Activated effector memory CD4-positive, alpha-beta T cell treated with Interleukin-2 at 50 U/mL for 16 hours (primary cell): ENCODE data around the gene FAM200B.

Experiments
- DNase-seq: peaks from one replicate; pipeline ENCODE4 v3.0.0-alpha.2; 2020

FAM200B gene

DNA sequence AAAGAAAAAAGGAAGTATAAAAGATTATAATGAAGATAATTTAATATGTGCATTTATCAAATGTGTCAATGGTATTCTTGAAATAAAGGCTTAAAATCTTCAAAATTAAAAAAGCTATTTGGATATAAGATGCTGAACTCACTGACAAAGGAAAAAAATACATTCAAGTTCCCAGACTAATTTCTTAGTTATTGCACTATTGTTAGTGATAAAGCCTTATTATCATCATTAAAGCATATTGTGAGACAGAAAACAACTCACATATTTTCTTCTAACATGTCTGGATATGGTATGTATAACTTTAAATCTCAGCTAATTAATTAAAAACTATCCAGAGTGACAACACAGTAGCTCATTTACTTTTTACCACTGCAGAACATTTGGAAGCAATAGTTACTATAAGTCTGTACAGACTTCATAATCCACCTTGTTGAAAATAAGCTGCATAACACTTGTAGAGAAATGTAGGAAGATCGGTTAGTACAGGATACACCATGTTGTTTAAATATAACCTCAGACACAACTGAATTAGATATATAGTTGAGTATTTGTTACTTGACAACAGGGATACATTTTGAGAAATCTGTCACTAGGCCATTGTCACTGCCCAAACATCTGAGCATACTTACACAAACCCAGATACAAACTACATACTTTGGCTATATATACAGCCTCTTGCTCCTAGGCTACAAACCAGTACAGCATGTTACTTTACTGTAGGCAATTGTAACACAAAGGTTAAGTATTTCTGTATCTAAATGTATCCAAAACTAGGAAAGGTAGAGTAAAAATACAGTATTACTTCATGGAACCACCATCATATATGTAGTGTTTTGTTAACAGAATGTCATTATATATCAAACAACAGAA lies 12.8 kb upstream of the FAM200B start:
- DNase-seq = no peak

DNA sequence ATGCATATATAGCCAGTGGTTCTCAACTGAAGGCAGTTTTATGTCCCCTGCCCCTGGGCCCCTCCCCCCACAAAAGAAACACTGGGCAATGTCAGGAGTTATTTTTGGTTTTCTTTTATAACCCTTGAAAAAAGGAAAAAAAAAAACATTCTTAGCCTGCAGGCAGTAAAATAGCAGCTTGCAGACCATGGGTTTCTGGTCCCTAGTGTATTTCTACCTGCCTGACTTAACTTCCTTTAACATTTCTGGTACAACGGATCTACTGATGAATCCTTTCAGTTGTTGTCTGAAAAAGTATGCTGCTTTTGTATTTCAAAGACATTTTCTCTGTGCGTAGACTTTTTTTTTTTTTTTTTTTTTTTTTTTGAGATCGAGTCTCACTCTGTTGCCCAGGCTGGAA lies 11.1 kb upstream of the FAM200B start:
- DNase-seq = no peak

GRCh38 chr4:15672101-15672500 lies 9.5 kb upstream of the FAM200B start:
- DNase-seq = no peak

DNA sequence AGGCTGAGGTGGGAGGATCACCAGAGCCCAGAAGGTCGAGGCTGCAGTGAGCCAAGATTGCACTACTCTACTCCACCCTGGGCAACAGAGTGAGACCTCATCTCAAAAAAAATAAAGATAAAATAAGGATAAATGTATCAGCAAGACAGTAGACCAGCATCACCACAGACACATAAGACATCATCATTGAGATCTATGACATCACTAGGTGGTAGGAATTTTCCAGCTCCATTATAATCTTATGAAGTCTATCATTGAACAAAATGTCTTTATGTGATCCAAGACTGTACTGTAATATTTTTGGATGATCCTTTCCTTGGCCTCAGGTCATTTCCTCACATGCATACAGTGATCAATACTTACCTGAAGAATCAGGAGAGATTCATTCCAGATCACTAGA lies 8.3 kb upstream of the FAM200B start:
- DNase-seq = no peak

- no peak for DNase-seq
Measured at GRCh38 chr4:15674046-15674445, 7.6 kb upstream of the FAM200B start.

GRCh38 chr4:15674926-15675325 lies 6.7 kb upstream of the FAM200B start:
- no peak for DNase-seq

GRCh38 chr4:15675356-15675755 lies 6.3 kb upstream of the FAM200B start:
- DNase-seq = no peak

GRCh38 chr4:15676039-15676438 lies 5.6 kb upstream of the FAM200B start:
- DNase-seq = no peak

DNA sequence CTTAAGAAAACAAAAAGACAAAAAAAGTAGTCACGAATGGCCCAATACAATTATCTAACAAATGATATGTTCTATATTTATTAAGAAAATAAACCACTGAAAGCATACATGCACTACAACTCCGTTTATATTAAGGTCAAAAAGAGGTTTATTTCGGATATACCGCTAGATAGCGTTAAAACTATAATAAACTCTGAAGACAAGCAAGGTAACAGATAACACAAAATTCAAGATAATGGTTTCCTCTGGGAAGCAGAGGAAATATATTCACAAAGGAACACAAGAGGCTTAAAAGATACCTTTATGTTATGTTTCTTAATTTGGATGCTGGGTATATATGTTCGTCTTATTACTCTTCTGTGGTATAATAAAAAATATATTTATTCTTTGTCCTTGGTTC lies 4.7 kb upstream of the FAM200B start:
- no peak for DNase-seq

GRCh38 chr4:15677507-15677988 lies 4.1 kb upstream of the FAM200B start:
- no peak for DNase-seq

DNA sequence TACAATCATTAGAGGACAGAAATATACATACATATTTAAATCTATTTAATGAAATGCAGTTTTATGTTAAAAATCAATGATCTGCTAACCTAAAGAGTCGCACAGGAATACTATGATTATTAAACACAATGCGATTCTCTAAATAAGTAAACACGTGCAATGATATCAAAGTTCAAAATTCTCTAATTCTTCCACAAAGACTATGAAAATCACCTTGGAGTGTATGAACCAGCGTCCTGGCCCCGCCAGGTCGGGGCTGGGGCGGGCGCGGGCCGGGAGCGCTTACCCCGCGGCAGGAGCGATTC lies 608 bp upstream of the FAM200B start:
- no peak for DNase-seq

GRCh38 chr4:15682242-15683142 lies 865 bp downstream of the FAM200B start:
- DNase-seq = no peak

DNA sequence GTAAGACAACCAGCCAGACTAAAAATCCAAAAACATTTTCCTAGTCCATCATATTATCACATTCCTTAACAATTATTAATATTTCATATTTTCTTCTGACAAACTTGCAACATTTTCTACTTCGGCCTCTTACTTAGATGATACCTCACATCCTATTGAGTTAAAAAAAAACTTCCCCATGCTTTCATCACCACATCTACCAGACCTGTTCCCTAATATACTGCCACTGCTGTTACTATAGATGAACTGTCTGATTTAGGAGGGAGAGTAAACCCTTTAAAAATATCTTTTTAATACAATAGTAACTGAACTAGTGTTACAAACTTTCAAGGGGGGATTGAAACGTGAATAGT lies 1.5 kb downstream of the FAM200B start:
- no peak for DNase-seq

GRCh38 chr4:15684498-15684897 lies 2.9 kb downstream of the FAM200B start:
- DNase-seq = no peak

GRCh38 chr4:15688051-15688450 lies 6.4 kb downstream of the FAM200B start:
- no peak for DNase-seq

DNA sequence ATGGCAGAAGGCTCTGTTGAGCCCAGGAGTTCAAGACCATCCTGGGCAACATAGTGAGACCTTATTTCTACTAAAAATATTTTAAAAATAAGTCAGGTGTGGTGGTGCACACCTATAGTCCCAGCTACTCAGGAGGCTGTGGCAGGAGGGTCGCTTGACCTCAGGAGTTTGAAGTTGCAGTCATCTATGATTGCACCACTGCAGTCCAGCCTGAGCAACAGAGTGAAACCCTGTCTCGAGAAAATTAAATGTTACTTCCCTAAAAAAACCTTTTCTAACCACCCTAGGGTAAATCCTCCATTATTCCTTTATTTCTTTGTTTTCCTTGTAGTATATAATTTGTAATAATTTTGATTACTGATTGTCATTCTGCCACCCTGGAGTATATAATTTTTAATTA lies 7.9 kb downstream of the FAM200B start:
- DNase-seq = no peak

- DNase-seq = no peak
Measured at GRCh38 chr4:15690020-15690809, 8.6 kb downstream of the FAM200B start.

- DNase-seq = no peak
Measured at GRCh38 chr4:15691346-15692135, 9.9 kb downstream of the FAM200B start.

DNA sequence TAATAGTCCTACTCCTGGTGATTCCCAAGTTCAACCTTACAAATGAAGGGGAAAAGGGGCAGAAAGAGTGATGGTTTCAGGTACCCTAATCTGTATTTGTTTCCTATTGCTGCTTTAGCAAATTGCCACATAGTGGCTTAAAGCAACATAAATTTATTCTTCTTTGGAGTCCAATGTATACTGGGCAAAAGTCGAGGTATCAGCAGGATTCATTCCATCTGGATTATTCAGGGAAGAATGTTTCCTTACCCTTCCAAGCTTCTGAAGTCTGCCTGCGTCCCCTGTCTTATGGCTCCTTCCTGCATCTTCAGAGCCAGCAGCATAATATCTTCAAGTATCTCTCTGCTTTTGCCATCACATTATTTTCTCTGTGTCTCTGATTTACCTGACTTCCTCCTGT lies 11.0 kb downstream of the FAM200B start:
- no peak for DNase-seq

GRCh38 chr4:15694431-15694830 lies 12.8 kb downstream of the FAM200B start:
- no peak for DNase-seq

DNA sequence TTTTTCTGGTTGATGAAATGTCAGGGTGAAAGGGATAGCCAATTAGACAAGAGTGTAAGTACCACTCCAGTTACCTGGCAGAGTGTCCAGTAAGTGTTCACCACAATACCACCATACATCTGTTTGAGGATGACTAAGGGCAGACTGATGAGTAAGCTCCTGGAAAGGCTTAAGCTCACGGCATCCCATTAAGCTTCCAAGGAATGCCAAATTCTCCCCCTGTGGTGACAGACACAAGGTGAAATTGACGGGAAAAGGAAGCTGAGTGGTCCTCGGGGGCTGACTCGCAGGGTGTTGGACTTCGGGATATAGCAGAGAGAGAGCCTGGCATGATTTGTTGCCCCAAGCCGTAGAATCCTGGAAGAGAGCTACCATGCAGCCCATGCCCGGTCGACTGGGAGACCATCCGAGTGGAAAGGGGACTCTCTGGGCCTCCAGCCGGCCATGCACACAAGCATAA lies 13.6 kb downstream of the FAM200B start:
- DNase-seq = no peak

GRCh38 chr4:15695729-15696128 lies 14.1 kb downstream of the FAM200B start:
- no peak for DNase-seq
